Measurements from ENCODE around the gene ZBTB16.

Gene ZBTB16

GRCh38 chr11:114084414-114084813, 24.9 kb downstream of the ZBTB16 start:
- DNase-seq (ENCODE audit: low read depth) = no peak

- no peak for DNase-seq (ENCODE audit: low read depth)
Measured at GRCh38 chr11:114085965-114086793, 26.7 kb downstream of the ZBTB16 start.

GRCh38 chr11:114087025-114087424, 27.5 kb downstream of the ZBTB16 start:
- DNase-seq (ENCODE audit: low read depth) = no peak

- no peak for DNase-seq (ENCODE audit: low read depth)
Measured at GRCh38 chr11:114088216-114088615, 28.7 kb downstream of the ZBTB16 start.

- DNase-seq (ENCODE audit: low read depth) = no peak
Measured at GRCh38 chr11:114088836-114089235, 29.3 kb downstream of the ZBTB16 start.

- no peak for DNase-seq (ENCODE audit: low read depth)
Measured at GRCh38 chr11:114089748-114090147, 30.2 kb downstream of the ZBTB16 start.

GRCh38 chr11:114090225-114090910, 30.9 kb downstream of the ZBTB16 start:
- no peak for DNase-seq (ENCODE audit: low read depth)

- no peak for DNase-seq (ENCODE audit: low read depth)
Measured at GRCh38 chr11:114090976-114091375, 31.5 kb downstream of the ZBTB16 start.

- no peak for DNase-seq (ENCODE audit: low read depth)
Measured at GRCh38 chr11:114091516-114092397, 32.2 kb downstream of the ZBTB16 start.

GRCh38 chr11:114092478-114092877, 33.0 kb downstream of the ZBTB16 start:
- no peak for DNase-seq (ENCODE audit: low read depth)

- no peak for DNase-seq (ENCODE audit: low read depth)
Measured at GRCh38 chr11:114092953-114093352, 33.4 kb downstream of the ZBTB16 start.

- no peak for DNase-seq (ENCODE audit: low read depth)
Measured at GRCh38 chr11:114094516-114094915, 35.0 kb downstream of the ZBTB16 start.

- no peak for DNase-seq (ENCODE audit: low read depth)
Measured at GRCh38 chr11:114095899-114096298, 36.4 kb downstream of the ZBTB16 start.

GRCh38 chr11:114097832-114098231, 38.3 kb downstream of the ZBTB16 start:
- DNase-seq (ENCODE audit: low read depth) = no peak

GRCh38 chr11:114098927-114099326, 39.4 kb downstream of the ZBTB16 start:
- DNase-seq (ENCODE audit: low read depth) = no peak

GRCh38 chr11:114099392-114100178, 40.1 kb downstream of the ZBTB16 start:
- no peak for DNase-seq (ENCODE audit: low read depth)

GRCh38 chr11:114102993-114103896, 43.7 kb downstream of the ZBTB16 start:
- DNase-seq (ENCODE audit: low read depth) = no peak

- no peak for DNase-seq (ENCODE audit: low read depth)
Measured at GRCh38 chr11:114105611-114106010, 46.1 kb downstream of the ZBTB16 start.

- DNase-seq (ENCODE audit: low read depth) = no peak
Measured at GRCh38 chr11:114106047-114106446, 46.5 kb downstream of the ZBTB16 start.

- DNase-seq (ENCODE audit: low read depth) = no peak
Measured at GRCh38 chr11:114106986-114107385, 47.5 kb downstream of the ZBTB16 start.
